ENCODE measurements around the gene CDC42. TPM values are rescaled to one million over a fixed set of nuclear protein-coding genes. Genes with fewer than 3 reads are reported as not detected.

Gene CDC42
- total RNA-seq, 5 donors from 2014 or later (not counting 1 experiment from before 2014, with no cell fraction given): 181 to 348 (median 192) TPM

DNA sequence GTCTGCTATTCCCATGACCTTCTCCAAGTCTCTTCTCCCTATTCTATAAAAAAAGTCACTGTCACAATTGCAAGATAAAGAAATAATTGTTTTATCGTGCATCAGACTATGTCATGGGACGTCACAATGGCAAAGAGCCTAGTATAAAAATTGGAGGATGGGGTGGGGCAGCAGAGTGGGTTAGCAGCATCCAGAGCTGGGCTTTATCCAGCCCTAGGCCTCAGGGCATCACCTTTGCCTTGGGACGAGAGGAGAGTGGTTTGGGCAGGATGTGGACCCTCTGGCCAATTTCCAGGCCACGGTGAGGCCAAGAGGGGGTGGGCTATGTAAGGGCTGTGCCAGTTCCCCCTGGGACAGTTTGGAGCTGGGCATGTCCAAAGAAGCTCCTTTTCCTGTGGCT, 64.7 kb downstream of the CDC42 start:
- H3K27ac ChIP-seq (ENCODE audit: low read length): no peak overlapping the region
- DNase-seq: no peak
- no peak overlapping the region for H3K4me3 ChIP-seq (ENCODE audit: control insufficient read depth in 1 of 2, extremely low read depth in 1 of 2, low read length in 1 of 2)
- Mint-ChIP-seq H3K27ac (peak overlapping the region in 1 of 2 donors; percentile 15), H3K4me3 (no peak overlapping the region), H3K4me1 (peaks cover 10 to 35% (median 30%) of the 10 kb centered on the region in 3 donors), H3K36me3 (peaks cover 29% of the 10 kb centered on the region), H3K27me3 (no peaks in the 10 kb centered on the region), H3K9me3 (no peaks in the 10 kb centered on the region)
- peaks cover 0 to 16% of the 10 kb centered on the region in 2 experiments for H3K4me1 ChIP-seq (ENCODE audit: control insufficient read depth in 1 of 2, extremely low read depth in 1 of 2, insufficient read depth in 2 of 2, low read length in 2 of 2)
- H3K9me3 ChIP-seq: no peaks in the 10 kb centered on the region
- no peak for ATAC-seq (replicated peaks in 1 of 4)
- H3K27me3 ChIP-seq (replicated peaks in 1 of 2; ENCODE audit: control insufficient read depth in 2 of 2, extremely low read depth in 1 of 2, insufficient read depth in 2 of 2, low read length in 1 of 2): no peaks in the 10 kb centered on the region
- POLR2A ChIA-PET: no interaction called here
- H3K36me3 ChIP-seq (ENCODE audit: control insufficient read depth in 2 of 2, extremely low read depth in 1 of 2, insufficient read depth in 1 of 2, low read length in 1 of 2): peaks cover 14 to 53% of the 10 kb centered on the region in 2 donors
- CTCF ChIA-PET: interaction anchor here in 1 of 2 donors (0.6 kb wide), 1 partner anchor 172 kb away, joined by 5 read pairs; no protein-coding TSS in a partner anchor
- WGBS (ENCODE audit: insufficient coverage): 100% methylated on average over 2 of the region's 4 CpGs

DNA sequence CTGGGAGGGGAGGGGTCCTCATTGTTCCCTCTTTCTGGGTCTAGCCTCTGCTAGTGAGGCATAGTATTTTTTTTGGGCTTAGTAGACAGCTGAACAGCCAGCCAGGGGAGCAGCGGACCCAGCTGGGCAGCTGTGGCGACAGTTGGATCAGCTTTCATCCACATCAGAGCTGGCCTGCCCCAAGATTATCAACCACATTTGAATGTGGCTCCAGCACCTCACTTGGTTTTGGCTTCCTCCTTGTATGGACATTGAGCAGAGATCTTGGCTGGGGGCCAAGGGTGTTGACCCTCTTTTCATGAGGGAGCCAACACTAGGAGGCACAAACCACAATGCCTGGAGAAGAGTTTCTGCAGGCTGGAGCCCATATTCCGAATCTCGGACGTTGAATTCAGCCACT, 65.3 kb downstream of the CDC42 start:
- Mint-ChIP-seq H3K27ac (no peak overlapping the region), H3K36me3 (peaks cover 29% of the 10 kb centered on the region), H3K4me3 (no peak overlapping the region), H3K4me1 (peaks cover 8 to 33% (median 24%) of the 10 kb centered on the region in 3 donors), H3K9me3 (no peaks in the 10 kb centered on the region), H3K27me3 (no peaks in the 10 kb centered on the region)
- 96% methylated on average over 4 of the region's 5 CpGs for WGBS (ENCODE audit: insufficient coverage)
- DNase-seq: no peak
- no peak for ATAC-seq (replicated peaks in 1 of 4)
- H3K9me3 ChIP-seq: no peaks in the 10 kb centered on the region
- H3K27me3 ChIP-seq (replicated peaks in 1 of 2; ENCODE audit: control insufficient read depth in 2 of 2, extremely low read depth in 1 of 2, insufficient read depth in 2 of 2, low read length in 1 of 2): no peaks in the 10 kb centered on the region
- ChIA-PET CTCF (no interaction called here), POLR2A (no interaction called here)
- H3K4me1 ChIP-seq (ENCODE audit: control insufficient read depth in 1 of 2, extremely low read depth in 1 of 2, insufficient read depth in 2 of 2, low read length in 2 of 2): peaks cover 0 to 11% of the 10 kb centered on the region in 2 experiments
- H3K36me3 ChIP-seq (ENCODE audit: control insufficient read depth in 2 of 2, extremely low read depth in 1 of 2, insufficient read depth in 1 of 2, low read length in 1 of 2): peaks cover 15 to 47% of the 10 kb centered on the region in 2 donors
- H3K27ac ChIP-seq (ENCODE audit: low read length): no peak overlapping the region
- H3K4me3 ChIP-seq (ENCODE audit: control insufficient read depth in 1 of 2, extremely low read depth in 1 of 2, low read length in 1 of 2): no peak overlapping the region

DNA sequence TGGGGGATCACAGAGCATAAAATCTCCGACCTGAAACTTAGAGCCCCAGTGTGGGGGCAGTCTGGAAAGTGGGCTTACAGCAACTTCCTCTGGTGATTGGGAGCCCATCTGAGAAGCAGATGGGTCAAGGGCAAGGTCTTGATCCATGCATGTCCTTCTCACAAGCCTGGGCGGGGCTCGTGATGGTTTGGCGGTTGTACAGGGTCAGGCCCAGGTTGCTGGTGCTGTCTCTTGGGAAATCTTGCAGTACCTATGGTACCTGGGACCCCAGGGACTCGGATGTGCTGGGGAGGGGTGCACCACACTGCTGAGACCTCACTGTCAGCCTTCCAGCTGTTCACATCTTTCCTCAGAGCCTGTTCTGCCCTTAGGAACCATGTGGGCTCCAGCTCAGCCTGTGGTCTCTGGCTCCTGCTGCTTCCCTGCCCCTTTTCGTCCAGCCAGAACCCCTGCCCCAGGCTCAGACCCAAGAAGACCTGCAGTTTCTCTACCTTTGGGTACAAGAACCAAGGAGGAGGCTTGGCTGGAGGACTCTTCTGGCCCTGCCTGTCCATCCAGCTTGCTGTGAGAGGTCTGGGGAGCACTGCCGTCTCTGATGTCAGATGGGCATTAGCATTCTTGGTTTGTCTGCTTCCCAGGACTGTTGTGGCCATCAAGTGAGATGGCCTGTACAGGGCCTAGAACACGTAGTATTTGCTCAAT, 65.9 kb downstream of the CDC42 start:
- Histone ChIP-seq H3K4me1 (ENCODE audit: control insufficient read depth in 1 of 2, extremely low read depth in 1 of 2, insufficient read depth in 2 of 2, low read length in 2 of 2) (peaks cover 0 to 11% of the 10 kb centered on the region in 2 experiments), H3K36me3 (ENCODE audit: control insufficient read depth in 2 of 2, extremely low read depth in 1 of 2, insufficient read depth in 1 of 2, low read length in 1 of 2) (peaks cover 15 to 41% of the 10 kb centered on the region in 2 donors), H3K27me3 (replicated peaks in 1 of 2; ENCODE audit: control insufficient read depth in 2 of 2, extremely low read depth in 1 of 2, insufficient read depth in 2 of 2, low read length in 1 of 2) (no peaks in the 10 kb centered on the region), H3K4me3 (ENCODE audit: control insufficient read depth in 1 of 2, extremely low read depth in 1 of 2, low read length in 1 of 2) (no peak overlapping the region), H3K27ac (ENCODE audit: low read length) (no peak overlapping the region), H3K9me3 (no peaks in the 10 kb centered on the region)
- ATAC-seq (replicated peaks in 1 of 4): no peak
- H3K4me3 Mint-ChIP-seq: no peak overlapping the region
- no peaks in the 10 kb centered on the region for H3K27me3 Mint-ChIP-seq
- peaks cover 25% of the 10 kb centered on the region for H3K36me3 Mint-ChIP-seq
- POLR2A ChIA-PET: no interaction called here
- peaks cover 5 to 29% (median 19%) of the 10 kb centered on the region in 3 donors for H3K4me1 Mint-ChIP-seq
- CTCF ChIA-PET: no interaction called here
- H3K27ac Mint-ChIP-seq: no peak overlapping the region
- no peak for DNase-seq
- WGBS (ENCODE audit: insufficient coverage): 82% methylated on average over 6 of the region's 8 CpGs
- H3K9me3 Mint-ChIP-seq: no peaks in the 10 kb centered on the region

DNA sequence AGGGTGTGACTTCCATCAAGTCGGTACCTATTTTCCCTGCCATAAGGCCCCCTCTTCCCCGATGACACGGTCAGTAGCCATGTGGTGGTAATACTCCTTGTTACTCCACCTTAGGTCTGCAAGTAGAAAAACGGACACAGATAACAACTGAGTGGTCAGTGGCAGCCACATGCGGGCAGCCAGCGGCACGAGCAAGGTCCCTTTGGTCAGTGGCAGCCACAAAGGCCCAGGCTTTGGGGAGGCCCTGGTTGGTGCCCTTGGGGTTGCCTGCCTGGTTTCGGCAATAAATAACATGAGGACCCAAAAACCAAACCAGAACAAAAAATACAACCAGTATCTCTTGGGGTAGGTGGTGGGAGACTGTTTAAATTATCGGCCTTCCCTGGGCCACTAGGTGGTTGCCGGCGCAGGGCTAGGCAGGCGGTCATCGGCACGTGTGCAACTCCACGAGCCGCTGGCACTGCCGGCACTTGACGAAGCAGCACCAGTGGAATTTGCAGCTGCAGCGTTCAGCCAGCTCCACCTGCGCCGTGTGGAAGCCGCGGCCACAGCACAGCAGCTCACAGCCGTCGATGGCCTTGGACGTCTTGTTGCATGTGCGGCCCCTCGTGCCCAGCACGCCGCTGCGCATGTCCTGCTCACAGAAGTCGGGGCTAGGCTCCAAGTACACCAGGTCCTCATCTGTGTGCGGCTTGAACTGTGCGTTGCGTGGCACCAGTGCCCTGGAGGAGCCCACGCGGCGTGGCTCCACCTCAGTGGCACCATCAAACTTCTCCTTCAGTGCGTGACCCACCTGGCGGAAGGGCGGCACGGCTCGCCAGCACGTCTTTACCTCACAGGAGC, 67.3 kb downstream of the CDC42 start:
- ChIA-PET CTCF (no interaction called here), POLR2A (no interaction called here)
- 96% methylated on average over 37 of the region's 44 CpGs for WGBS (ENCODE audit: insufficient coverage)
- H3K9me3 Mint-ChIP-seq: no peaks in the 10 kb centered on the region
- H3K36me3 Mint-ChIP-seq: peaks cover 24% of the 10 kb centered on the region
- no peaks in the 10 kb centered on the region for H3K27me3 Mint-ChIP-seq
- no peak overlapping the region for H3K4me3 Mint-ChIP-seq
- H3K4me1 ChIP-seq (ENCODE audit: control insufficient read depth in 1 of 2, extremely low read depth in 1 of 2, insufficient read depth in 2 of 2, low read length in 2 of 2): peaks cover 0 to 7% of the 10 kb centered on the region in 2 experiments
- peaks cover 4 to 28% (median 16%) of the 10 kb centered on the region in 3 donors for H3K4me1 Mint-ChIP-seq
- H3K9me3 ChIP-seq: no peaks in the 10 kb centered on the region
- H3K27ac ChIP-seq (ENCODE audit: low read length): no peak overlapping the region
- H3K27me3 ChIP-seq (replicated peaks in 1 of 2; ENCODE audit: control insufficient read depth in 2 of 2, extremely low read depth in 1 of 2, insufficient read depth in 2 of 2, low read length in 1 of 2): no peaks in the 10 kb centered on the region
- ATAC-seq (replicated peaks in 1 of 4) (no peak), DNase-seq (no peak)
- peaks cover 12 to 28% of the 10 kb centered on the region in 2 donors for H3K36me3 ChIP-seq (ENCODE audit: control insufficient read depth in 2 of 2, extremely low read depth in 1 of 2, insufficient read depth in 1 of 2, low read length in 1 of 2)
- no peak overlapping the region for H3K27ac Mint-ChIP-seq
- no peak overlapping the region for H3K4me3 ChIP-seq (ENCODE audit: control insufficient read depth in 1 of 2, extremely low read depth in 1 of 2, low read length in 1 of 2)

DNA sequence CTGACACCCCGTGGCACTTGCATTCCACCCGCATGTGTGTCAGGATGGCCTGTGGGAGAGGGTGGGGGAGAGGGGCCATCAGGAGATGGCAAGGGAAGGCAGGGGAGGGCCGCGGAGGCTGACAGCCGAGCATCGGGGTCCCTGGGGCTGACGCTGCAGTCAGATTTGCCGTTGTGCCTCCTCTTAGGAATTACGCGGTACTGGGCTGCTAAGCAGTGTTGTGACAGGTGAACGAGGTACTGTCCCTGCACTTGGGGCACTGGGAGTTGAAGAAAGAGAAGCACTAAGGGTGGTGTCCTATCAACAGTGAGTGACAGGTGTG, 67.9 kb downstream of the CDC42 start:
- no peak overlapping the region for H3K27ac ChIP-seq (ENCODE audit: low read length)
- WGBS (ENCODE audit: insufficient coverage): 86% methylated on average over 10 of the region's 11 CpGs
- Mint-ChIP-seq H3K36me3 (peaks cover 21% of the 10 kb centered on the region), H3K4me3 (no peak overlapping the region), H3K27me3 (no peaks in the 10 kb centered on the region), H3K4me1 (peaks cover 0 to 24% (median 10%) of the 10 kb centered on the region in 3 donors), H3K9me3 (no peaks in the 10 kb centered on the region), H3K27ac (no peak overlapping the region)
- DNase-seq: no peak
- no peaks in the 10 kb centered on the region for H3K27me3 ChIP-seq (replicated peaks in 1 of 2; ENCODE audit: control insufficient read depth in 2 of 2, extremely low read depth in 1 of 2, insufficient read depth in 2 of 2, low read length in 1 of 2)
- H3K4me1 ChIP-seq (ENCODE audit: control insufficient read depth in 1 of 2, extremely low read depth in 1 of 2, insufficient read depth in 2 of 2, low read length in 2 of 2): peaks cover 0 to 2% of the 10 kb centered on the region in 2 experiments
- H3K9me3 ChIP-seq: no peaks in the 10 kb centered on the region
- POLR2A ChIA-PET: no interaction called here
- no peak overlapping the region for H3K4me3 ChIP-seq (ENCODE audit: control insufficient read depth in 1 of 2, extremely low read depth in 1 of 2, low read length in 1 of 2)
- H3K36me3 ChIP-seq (ENCODE audit: control insufficient read depth in 2 of 2, extremely low read depth in 1 of 2, insufficient read depth in 1 of 2, low read length in 1 of 2): peaks cover 12 to 23% of the 10 kb centered on the region in 2 donors
- no peak for ATAC-seq (replicated peaks in 1 of 4)
- CTCF ChIA-PET: no interaction called here

DNA sequence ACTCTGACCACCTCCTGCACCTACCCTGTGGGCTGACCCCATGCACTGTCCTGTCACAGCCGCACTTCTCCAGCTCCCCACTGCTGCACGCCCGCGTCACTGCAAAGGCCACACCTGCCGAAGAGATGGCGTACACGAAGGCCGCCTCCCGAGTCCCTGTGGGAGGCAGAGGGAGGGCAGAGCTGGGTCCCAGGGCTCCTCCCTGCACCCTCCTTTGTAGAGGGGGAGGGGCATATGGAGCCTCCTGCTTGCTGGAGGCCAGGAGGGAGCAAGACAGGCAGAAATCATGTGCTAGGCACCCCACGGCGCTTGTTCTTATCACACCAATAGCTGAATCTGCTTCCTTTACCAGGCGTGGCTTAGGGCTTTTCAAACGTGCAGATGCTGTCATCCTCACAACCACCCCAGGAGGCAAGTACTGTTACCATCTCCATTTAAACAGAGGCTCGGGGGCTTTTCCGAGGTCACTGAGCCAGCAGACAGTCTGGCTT, 69.0 kb downstream of the CDC42 start:
- H3K4me1 ChIP-seq (ENCODE audit: control insufficient read depth in 1 of 2, extremely low read depth in 1 of 2, insufficient read depth in 2 of 2, low read length in 2 of 2): no peaks in the 10 kb centered on the region
- Mint-ChIP-seq H3K9me3 (no peaks in the 10 kb centered on the region), H3K36me3 (peaks cover 16% of the 10 kb centered on the region), H3K27me3 (no peaks in the 10 kb centered on the region), H3K4me3 (no peak overlapping the region), H3K4me1 (peaks cover 0 to 14% (median 3%) of the 10 kb centered on the region in 3 donors), H3K27ac (no peak overlapping the region)
- ChIA-PET CTCF (no interaction called here), POLR2A (no interaction called here)
- H3K9me3 ChIP-seq: no peaks in the 10 kb centered on the region
- no peak for DNase-seq
- WGBS (ENCODE audit: insufficient coverage): 90% methylated on average over 7 of the region's 15 CpGs
- no peak overlapping the region for H3K27ac ChIP-seq (ENCODE audit: low read length)
- no peaks in the 10 kb centered on the region for H3K27me3 ChIP-seq (replicated peaks in 1 of 2; ENCODE audit: control insufficient read depth in 2 of 2, extremely low read depth in 1 of 2, insufficient read depth in 2 of 2, low read length in 1 of 2)
- ATAC-seq (replicated peaks in 1 of 4): no peak
- H3K36me3 ChIP-seq (ENCODE audit: control insufficient read depth in 2 of 2, extremely low read depth in 1 of 2, insufficient read depth in 1 of 2, low read length in 1 of 2): peaks cover 8 to 14% of the 10 kb centered on the region in 2 donors
- no peak overlapping the region for H3K4me3 ChIP-seq (ENCODE audit: control insufficient read depth in 1 of 2, extremely low read depth in 1 of 2, low read length in 1 of 2)

Measured in T-cell (primary cell).